ENCODE results near the gene PSMA6. TPM values are rescaled to one million over a fixed set of nuclear protein-coding genes. Genes with fewer than 3 reads are reported as not detected.

The PSMA6 gene
- total and polyA plus RNA-seq, 2 of the 13 experiments (the other 11 are each of a cell fraction or from before 2014, with no cell fraction given): 525 to 1,109 TPM

DNA sequence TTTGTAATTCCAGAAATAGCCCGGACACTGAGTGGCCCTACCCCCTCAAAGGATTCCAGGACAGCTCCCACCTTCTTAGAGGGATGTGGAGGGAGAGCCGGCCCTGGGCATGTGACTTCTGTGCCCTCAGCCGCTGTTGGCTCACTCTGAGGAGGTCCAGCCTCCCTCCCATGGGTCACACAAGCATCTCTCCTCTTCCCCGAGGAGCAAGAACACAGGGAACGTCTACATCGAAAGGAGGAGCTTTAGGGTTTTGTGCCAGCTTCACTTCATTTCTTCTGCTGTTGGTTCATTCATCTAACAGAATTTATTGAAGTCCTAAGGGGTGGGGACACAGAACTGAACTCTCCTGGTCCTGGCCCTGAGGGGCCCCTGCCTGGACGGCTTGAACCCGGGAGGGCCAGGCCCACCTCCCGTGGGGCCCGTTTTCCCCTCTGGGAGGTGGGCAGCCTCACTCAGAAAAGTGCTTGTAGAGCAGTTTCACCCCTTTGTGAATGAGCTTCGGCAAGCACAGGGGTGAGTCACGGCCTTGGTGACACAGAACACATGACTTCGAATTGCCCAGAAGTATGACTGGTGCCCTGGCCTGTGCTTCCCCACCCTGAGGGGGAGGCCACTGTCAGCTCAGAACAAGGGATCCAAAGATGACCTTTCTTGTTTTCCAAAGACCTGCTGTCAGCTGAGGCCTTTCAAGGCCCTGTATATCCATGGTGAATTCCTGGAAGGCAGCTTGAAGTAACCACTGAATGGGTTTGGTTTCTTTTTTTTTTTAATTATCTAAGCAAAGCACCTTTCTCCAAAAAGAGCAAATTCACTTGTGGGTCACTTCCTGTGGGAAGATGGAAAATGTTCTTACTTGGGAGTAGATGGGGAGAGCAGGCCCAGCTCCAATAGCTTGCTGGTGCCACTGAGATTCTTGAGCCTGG is 73.2 kb downstream of the PSMA6 start (continued):
- TF ChIP-seq KLF9 (CRISPR knock-in tag; IDR thresholded peaks at IDR 0.05; ENCODE audit: low read depth) (peak; percentile 85; the same call in 1 of the 2 replicates), NCOA5 (CRISPR knock-in tag; IDR thresholded peaks at IDR 0.05) (no peak), CHD2 (IDR thresholded peaks at IDR 0.05; ENCODE audit: low read depth, low read length) (no peak), MAFK (conservative IDR thresholded peaks at IDR 0.05 in 1 of 2, IDR thresholded peaks at IDR 0.05 in 1 of 2; ENCODE audit: low read length in 2 of 2) (peak; percentile 86 to 98), TARDBP (CRISPR knock-in tag; IDR thresholded peaks at IDR 0.05) (peak; percentile 80; the same call in 1 of the 2 replicates), TOPORS (CRISPR knock-in tag; IDR thresholded peaks at IDR 0.05) (peak; percentile 64; the same call in 1 of the 2 replicates), ZFP62 (CRISPR knock-in tag; IDR thresholded peaks at IDR 0.05) (no peak), ZSCAN22 (CRISPR knock-in tag; IDR thresholded peaks at IDR 0.05) (no peak)
- TF ChIP-seq, protein P1, sequence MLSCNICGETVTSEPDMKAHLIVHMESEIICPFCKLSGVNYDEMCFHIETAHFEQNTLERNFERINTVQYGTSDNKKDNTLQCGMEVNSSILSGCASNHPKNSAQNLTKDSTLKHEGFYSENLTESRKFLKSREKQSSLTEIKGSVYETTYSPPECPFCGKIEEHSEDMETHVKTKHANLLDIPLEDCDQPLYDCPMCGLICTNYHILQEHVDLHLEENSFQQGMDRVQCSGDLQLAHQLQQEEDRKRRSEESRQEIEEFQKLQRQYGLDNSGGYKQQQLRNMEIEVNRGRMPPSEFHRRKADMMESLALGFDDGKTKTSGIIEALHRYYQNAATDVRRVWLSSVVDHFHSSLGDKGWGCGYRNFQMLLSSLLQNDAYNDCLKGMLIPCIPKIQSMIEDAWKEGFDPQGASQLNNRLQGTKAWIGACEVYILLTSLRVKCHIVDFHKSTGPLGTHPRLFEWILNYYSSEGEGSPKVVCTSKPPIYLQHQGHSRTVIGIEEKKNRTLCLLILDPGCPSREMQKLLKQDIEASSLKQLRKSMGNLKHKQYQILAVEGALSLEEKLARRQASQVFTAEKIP (CRISPR knock-in tag; IDR thresholded peaks at IDR 0.05; ENCODE audit: borderline replicate concordance): no peak
- TF ChIP-seq, protein P2, sequence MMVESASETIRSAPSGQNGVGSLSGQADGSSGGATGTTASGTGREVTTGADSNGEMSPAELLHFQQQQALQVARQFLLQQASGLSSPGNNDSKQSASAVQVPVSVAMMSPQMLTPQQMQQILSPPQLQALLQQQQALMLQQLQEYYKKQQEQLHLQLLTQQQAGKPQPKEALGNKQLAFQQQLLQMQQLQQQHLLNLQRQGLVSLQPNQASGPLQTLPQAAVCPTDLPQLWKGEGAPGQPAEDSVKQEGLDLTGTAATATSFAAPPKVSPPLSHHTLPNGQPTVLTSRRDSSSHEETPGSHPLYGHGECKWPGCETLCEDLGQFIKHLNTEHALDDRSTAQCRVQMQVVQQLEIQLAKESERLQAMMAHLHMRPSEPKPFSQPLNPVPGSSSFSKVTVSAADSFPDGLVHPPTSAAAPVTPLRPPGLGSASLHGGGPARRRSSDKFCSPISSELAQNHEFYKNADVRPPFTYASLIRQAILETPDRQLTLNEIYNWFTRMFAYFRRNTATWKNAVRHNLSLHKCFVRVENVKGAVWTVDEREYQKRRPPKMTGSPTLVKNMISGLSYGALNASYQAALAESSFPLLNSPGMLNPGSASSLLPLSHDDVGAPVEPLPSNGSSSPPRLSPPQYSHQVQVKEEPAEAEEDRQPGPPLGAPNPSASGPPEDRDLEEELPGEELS (CRISPR knock-in tag; IDR thresholded peaks at IDR 0.05): no peak; the same call in 1 of the 2 replicates
- TF ChIP-seq, protein P3, sequence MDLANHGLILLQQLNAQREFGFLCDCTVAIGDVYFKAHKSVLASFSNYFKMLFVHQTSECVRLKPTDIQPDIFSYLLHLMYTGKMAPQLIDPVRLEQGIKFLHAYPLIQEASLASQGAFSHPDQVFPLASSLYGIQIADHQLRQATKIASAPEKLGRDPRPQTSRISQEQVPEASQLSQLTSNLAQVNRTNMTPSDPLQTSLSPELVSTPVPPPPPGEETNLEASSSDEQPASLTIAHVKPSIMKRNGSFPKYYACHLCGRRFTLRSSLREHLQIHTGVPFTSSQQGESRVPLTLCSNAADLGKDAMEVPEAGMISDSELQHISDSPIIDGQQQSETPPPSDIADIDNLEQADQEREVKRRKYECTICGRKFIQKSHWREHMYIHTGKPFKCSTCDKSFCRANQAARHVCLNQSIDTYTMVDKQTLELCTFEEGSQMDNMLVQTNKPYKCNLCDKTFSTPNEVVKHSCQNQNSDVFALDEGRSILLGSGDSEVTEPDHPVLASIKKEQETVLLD (CRISPR knock-in tag; IDR thresholded peaks at IDR 0.05; ENCODE audit: low read depth): no peak
- TF ChIP-seq, protein P4, sequence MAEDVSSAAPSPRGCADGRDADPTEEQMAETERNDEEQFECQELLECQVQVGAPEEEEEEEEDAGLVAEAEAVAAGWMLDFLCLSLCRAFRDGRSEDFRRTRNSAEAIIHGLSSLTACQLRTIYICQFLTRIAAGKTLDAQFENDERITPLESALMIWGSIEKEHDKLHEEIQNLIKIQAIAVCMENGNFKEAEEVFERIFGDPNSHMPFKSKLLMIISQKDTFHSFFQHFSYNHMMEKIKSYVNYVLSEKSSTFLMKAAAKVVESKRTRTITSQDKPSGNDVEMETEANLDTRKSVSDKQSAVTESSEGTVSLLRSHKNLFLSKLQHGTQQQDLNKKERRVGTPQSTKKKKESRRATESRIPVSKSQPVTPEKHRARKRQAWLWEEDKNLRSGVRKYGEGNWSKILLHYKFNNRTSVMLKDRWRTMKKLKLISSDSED (CRISPR knock-in tag; IDR thresholded peaks at IDR 0.05): no peak
- TF ChIP-seq, protein P5, sequence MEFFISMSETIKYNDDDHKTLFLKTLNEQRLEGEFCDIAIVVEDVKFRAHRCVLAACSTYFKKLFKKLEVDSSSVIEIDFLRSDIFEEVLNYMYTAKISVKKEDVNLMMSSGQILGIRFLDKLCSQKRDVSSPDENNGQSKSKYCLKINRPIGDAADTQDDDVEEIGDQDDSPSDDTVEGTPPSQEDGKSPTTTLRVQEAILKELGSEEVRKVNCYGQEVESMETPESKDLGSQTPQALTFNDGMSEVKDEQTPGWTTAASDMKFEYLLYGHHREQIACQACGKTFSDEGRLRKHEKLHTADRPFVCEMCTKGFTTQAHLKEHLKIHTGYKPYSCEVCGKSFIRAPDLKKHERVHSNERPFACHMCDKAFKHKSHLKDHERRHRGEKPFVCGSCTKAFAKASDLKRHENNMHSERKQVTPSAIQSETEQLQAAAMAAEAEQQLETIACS (CRISPR knock-in tag; IDR thresholded peaks at IDR 0.05): no peak
- TF ChIP-seq, protein P6, sequence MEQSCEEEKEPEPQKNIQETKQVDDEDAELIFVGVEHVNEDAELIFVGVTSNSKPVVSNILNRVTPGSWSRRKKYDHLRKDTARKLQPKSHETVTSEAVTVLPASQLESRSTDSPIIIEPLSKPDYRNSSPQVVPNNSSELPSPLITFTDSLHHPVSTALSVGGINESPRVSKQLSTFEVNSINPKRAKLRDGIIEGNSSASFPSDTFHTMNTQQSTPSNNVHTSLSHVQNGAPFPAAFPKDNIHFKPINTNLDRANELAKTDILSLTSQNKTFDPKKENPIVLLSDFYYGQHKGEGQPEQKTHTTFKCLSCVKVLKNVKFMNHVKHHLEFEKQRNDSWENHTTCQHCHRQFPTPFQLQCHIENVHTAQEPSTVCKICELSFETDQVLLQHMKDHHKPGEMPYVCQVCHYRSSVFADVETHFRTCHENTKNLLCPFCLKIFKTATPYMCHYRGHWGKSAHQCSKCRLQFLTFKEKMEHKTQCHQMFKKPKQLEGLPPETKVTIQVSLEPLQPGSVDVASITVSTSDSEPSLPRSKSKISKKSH (CRISPR knock-in tag; IDR thresholded peaks at IDR 0.05; ENCODE audit: borderline replicate concordance): peak; percentile 65; the same call in 1 of the 2 replicates
